Left renal cortex interstitium (tissue), 4 donors: Measurements from ENCODE around the gene UEVLD. TPM values are rescaled to one million over a fixed set of nuclear protein-coding genes. Genes with fewer than 3 reads are reported as not detected.
A peak's percentile ranks its signal among the peaks of the same experiment; 100 is the strongest.

Source experiments
- DNase-seq, 4 donors: peaks; one replicate each; pipeline ENCODE4 v3.0.0-alpha.2; 2013; ENCODE audit warnings: low read depth in 4 of 4, low spot score in 2 of 4, missing footprints in 1 of 4
- polyA plus RNA-seq, 4 donors: library from polyadenylated mRNA; unstranded; fragments of 120-200 nt; gene quantifications; one replicate each; pipeline ENCODE4 v1.2.1, GENCODE V29; 2013; ENCODE audit not compliant: insufficient read length in 4 of 4

Gene UEVLD
- polyA plus RNA-seq, 4 donors = 18.0 to 23.9 (median 19.9) TPM

DNA sequence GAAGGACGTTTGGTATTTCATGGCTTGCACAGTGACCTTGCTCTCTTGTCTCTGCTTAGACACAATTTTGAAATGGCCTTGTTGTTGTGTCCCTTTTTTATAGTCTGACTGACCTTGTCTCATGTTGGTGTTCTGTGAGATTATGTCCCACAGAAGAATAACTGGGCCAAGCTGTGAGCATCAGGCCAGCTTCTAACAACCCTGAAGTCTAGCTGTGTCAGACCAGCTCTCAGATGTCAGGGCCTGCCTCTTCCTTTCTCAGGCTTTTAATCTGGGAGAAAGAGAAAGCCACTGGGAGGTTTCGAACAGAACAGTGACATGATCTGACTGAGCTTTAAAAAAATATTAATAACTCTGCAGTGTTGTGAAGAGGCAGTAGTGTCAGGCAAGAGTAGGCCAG, 2.0 kb upstream of the UEVLD start:
- DNase-seq = no peak

DNA sequence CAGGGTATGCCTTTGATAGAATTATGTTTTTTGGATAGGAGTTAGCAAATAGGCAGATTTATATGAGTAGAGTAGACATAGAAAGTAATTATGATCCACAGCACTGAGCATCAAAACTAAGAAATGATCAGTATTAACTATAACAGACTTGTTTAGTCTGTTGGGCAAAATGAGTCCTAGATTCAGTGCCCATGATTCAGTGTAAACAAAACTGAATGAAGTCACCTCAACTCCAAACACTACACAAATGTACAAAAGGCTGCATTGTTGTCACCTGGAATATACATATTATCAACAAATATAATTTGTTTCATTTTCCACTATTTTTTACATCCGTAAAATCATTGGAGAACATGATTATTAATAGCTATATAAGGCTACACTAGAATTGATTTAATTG, 6.7 kb downstream of the UEVLD start:
- DNase-seq = no peak

GRCh38 chr11:18580113-18580766, 8.3 kb downstream of the UEVLD start:
- DNase-seq = no peak

DNA sequence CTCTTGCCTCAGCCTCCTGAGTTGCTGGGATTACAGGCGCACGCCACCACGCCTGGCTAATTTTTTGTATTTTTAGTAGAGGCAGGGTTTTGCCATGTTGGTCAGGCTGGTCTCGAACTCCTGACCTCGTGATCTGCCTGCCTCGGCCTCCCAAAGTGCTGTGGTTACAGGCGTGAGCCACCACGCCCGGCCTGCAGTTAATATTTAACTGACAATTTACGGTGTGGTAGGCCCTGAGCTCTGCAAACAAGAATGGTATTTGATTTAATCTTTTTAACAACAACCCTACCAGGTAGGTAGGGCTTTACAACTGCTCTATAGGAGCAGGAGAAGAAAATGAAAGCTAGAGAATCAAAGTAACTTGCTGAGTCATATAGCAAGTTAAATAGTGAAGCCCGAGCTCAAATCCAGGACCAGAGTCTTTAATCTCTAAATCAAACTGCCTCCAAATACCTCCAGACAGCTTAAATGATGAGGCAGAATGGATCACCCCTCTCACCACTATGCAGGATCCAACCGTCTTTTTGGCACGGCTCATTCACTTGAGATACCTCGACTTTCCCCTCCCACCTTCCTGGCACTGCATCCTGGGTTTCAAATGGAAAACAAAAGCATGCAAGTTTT, 9.4 kb downstream of the UEVLD start:
- DNase-seq = no peak

DNA sequence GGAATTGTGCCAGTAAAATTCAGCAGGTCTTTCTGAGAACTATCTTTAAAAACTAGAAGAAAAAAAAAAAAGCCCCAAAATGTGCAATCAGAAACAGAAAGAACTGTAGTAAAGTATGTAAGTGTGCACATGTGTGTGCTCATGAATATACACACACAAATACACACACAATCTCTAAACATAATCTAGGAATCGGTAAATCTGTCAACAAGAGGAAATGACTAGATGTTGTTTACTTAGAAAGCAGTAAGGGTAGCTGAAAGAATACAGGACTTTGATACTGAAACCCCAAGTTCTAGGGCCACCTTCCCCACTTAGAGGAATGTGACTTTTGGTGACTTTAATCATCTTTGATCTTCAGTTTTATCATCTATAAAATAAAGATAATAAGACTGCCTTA, 13.2 kb downstream of the UEVLD start:
- no peak for DNase-seq

DNA sequence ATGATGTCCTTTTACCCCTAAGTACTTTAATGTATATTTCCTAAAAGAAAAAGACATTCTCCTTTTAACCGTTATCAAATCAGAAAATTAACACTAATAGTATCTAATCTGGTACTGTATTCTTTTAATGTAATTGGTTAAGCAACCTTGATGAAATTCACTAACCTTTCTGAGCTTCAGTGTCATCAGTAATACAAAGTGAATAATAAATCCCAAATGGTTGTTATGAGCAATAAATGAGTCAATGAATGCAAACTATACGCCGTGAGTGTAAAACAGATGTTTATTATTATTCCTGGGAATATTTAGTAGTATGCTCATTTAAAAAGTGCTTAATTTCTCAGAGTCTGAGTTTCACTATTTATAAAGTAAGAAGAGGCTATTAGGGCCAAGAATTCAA, 21.5 kb downstream of the UEVLD start:
- no peak for DNase-seq

DNA sequence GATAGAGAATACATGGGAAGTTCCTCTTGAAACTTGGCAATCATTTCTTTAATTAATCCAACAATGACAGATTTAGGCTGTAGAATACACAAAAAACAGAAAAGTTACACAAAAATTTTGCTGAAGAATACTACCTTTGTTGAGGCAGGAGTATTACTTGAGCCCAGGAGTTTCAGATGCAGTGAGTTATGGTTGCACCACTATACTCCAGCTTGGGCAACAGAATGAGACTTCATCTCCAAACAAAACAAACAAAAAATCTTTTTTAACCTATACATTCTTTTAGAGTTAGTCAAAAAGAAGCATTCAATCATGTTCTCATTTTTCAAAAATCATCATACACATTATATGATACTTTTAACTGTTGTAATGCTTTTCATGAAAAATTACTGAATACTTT, 22.1 kb downstream of the UEVLD start:
- no peak for DNase-seq

DNA sequence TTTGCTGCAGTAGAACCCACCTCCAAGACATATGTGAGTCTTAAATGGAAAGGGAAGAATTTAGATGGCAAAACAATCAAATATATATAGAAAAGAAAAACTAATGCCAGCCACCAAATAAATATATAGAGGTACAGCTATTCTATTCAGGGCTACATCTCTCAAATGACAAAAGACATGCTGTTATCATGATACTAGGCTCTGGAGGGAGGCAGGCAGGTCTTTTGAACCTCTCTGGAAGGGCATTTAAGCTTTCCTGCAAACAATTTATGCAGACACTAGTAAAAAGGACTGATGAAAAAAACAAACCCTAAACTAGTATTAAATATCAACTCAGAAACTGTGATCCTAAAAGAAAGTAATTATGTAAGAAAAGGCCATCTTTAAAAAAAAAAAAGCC, 24.4 kb downstream of the UEVLD start:
- DNase-seq = no peak

- DNase-seq = no peak
These were observed 25.3 kb downstream of the UEVLD start for GRCh38 chr11:18563090-18563730.

GRCh38 chr11:18548001-18548400, 40.5 kb downstream of the UEVLD start:
- DNase-seq = no peak

- DNase-seq = peak in 1 of 4 donors; percentile 2
These were observed 48.1 kb downstream of the UEVLD start for GRCh38 chr11:18540207-18541009.

GRCh38 chr11:18536209-18536608, 52.3 kb downstream of the UEVLD start:
- no peak for DNase-seq

- DNase-seq = no peak
These were observed 54.3 kb downstream of the UEVLD start for GRCh38 chr11:18534245-18534644.

GRCh38 chr11:18533365-18533764, 55.2 kb downstream of the UEVLD start:
- DNase-seq = no peak

DNA sequence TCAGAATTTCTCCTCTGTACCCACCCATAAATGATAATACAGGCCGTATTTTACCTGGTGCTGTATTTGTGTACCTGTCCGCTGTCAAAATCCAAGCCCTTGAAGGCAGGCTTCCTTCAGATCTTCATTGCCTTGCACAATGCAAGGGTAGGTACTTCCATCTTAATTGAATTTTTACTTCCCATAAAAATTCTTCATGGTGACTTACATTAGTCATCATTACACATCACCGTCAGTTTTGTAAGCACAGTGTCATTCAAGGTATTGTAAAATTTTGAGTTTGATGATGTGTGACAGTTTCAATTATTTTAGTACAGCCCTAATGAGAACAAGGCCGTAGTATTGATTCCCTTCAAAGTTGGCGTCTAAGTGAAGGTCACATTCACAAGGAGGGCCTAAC, 61.0 kb downstream of the UEVLD start:
- DNase-seq = peak in 3 of 4 donors; percentile 6 to 17 (median 9)

DNA sequence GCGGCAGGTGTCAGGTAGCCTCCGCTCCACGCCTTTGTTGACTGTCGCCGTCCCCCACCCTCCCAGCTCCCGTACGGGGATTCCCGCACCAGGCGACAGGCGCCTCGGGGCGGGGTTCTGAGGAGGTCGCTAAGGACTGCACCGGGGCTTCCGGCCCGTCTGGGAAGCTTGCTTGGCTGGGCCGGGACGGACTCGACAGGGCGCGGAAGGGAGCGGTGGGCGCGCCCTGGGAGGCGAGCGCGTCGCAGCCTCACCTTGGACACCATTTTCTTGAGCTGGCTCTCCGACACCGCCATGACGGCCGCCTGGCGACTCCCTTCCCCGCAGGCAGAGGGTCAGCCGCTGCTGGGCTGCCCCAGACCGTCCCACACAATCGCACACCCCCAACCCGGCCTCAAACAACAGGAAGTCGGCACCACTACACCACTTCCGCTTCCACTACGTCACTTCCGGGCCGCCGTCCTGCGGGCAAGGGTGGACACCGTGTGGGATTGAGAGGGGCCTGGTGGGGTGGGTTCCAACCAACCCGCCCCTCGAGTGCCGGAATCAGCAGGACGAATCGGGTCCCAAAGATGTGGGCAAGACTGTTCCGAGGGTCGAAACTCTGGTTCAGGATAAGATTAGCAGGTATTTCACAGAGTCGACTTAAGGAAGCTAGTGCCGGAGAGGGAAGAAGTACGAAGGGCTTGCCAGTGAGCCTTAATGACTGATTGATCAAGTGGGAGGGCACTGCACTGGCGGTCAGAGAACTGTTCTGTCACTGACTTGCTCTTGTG, 61.8 kb downstream of the UEVLD start, which contains the start of gene TSG101:
Gene TSG101, minus strand, starts transcription at position 422 of the 776 bp plus-strand sequence. Its CDS starts 126 bp downstream, at position 296.
- peak; percentile 92 to 94 (median 94) for DNase-seq

GRCh38 chr11:18526130-18526520, 62.4 kb downstream of the UEVLD start:
- DNase-seq = peak in 2 of 4 donors; percentile 9 to 25

- DNase-seq = no peak
These were observed 64.3 kb downstream of the UEVLD start for GRCh38 chr11:18524248-18524647.

- DNase-seq = no peak
These were observed 65.5 kb downstream of the UEVLD start for GRCh38 chr11:18523084-18523483.

DNA sequence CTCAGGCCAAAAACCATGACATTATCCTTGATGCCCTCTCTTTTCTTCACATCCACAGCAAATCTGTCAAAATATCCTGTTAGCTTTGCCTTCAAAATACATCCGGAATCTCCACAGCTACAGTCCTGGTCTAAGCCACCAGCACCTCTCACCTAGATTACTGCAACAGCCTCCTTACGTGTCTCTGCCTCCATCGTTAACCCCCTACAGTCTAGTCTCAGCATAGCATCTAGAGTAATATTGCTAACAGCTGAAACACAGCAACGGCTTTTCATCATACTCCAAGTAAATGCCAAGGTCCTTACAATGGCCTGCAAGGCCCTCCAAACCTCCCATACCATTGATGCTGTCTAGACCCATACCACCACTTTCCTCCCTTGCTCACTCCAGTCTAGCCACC, 66.1 kb downstream of the UEVLD start:
- no peak for DNase-seq
